Neutrophil (primary cell): ENCODE measurements around the gene CARM1.
A peak's percentile ranks its signal among the peaks of the same experiment; 100 is the strongest.

Experiments
- H3K27ac ChIP-seq: fragments of 200-600 bp; sonication (generic); 2 replicates; pipeline ENCODE4 v1.5.1; 2016; ENCODE audit warnings: mild to moderate bottlenecking, moderate library complexity
- H3K27me3 ChIP-seq: fragments of 200-600 bp; sonication (generic); 2 replicates; pipeline ENCODE4 v1.6.0; 2016; ENCODE audit warnings: mild to moderate bottlenecking
- H3K36me3 ChIP-seq: fragments of 200-600 bp; sonication (generic); 2 replicates; pipeline ENCODE4 v1.5.1; 2017
- H3K4me1 ChIP-seq, 2 experiments: fragments of 200-600 bp in 1 of 2; sonication (generic) in 1 of 2; 1 replicate in 1 of 2; 2 replicates in 1 of 2; pipeline versions ENCODE4 v1.5.1 to v1.6.1; 2013 to 2016; ENCODE audit warnings: low read depth in 1 of 2, low read length in 1 of 2, mild to moderate bottlenecking in 1 of 2, moderate library complexity in 1 of 2; ENCODE audit not compliant: control insufficient read depth in 1 of 2, insufficient read depth in 1 of 2
- H3K4me3 ChIP-seq, 2 experiments: fragments of 200-600 bp in 1 of 2; sonication (generic) in 1 of 2; 1 replicate in 1 of 2; 2 replicates in 1 of 2; pipeline ENCODE4 v1.5.1; 2013 to 2016; ENCODE audit warnings: low read depth in 1 of 2, low read length in 1 of 2, mild to moderate bottlenecking in 1 of 2, moderate library complexity in 1 of 2
- H3K9me3 ChIP-seq: fragments of 200-600 bp; sonication (generic); 2 replicates; pipeline ENCODE4 v1.5.1; 2016
- TF ChIP-seq, protein P1 (sequence below): fragments of 200-600 bp; sonication (generic); IDR thresholded peaks from 2 replicates; pipeline ENCODE4 v1.5.1; 2016; ENCODE audit warnings: antibody characterized with exemption

The CARM1 gene

DNA sequence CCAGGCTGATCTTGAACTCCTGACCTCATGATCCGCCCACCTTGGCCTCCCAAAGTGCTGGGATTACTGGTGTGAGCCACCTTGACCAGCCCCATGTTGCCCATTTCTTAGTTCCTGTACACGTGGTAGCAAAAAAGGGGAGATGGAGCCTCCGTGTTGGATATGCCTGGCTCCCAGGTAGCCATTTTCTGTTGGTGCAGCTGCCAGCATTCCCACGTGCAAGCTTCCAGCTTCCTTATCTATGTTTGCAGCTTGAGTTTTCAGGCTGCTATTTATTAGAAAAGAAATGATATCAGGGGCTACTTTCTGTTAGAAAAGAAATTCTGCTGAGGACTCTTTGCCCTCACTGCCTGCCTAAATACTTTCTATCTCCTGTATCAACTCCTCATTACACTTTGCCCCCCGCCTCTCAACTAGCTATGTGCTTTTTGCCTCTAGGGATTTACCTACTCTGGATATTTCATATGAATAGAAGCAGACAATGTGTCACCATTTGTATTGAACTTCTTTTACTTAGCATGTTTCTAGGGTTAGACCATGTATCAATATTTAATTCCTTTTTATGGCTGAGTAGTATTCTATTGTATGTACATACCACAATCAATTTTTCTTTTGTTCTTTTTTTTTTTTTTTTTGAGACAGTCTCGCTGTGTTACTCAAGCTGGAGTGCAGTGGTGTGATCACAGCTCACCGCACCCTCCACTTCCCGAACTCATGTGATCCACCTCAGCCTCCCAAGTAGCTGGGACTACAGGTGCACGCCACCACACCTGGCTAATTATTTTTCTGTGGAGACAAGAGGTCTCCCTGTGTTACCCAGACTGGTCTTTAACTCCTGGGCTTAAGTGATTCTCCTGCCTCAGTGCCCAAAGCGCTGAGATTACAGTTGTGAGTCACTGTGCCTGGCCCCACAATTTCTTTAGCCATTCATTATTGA, 32.0 kb upstream of the CARM1 start:
- TF ChIP-seq, protein P1, sequence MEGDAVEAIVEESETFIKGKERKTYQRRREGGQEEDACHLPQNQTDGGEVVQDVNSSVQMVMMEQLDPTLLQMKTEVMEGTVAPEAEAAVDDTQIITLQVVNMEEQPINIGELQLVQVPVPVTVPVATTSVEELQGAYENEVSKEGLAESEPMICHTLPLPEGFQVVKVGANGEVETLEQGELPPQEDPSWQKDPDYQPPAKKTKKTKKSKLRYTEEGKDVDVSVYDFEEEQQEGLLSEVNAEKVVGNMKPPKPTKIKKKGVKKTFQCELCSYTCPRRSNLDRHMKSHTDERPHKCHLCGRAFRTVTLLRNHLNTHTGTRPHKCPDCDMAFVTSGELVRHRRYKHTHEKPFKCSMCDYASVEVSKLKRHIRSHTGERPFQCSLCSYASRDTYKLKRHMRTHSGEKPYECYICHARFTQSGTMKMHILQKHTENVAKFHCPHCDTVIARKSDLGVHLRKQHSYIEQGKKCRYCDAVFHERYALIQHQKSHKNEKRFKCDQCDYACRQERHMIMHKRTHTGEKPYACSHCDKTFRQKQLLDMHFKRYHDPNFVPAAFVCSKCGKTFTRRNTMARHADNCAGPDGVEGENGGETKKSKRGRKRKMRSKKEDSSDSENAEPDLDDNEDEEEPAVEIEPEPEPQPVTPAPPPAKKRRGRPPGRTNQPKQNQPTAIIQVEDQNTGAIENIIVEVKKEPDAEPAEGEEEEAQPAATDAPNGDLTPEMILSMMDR: no peak
- peaks cover 9% of the 10 kb centered on the region for H3K36me3 ChIP-seq
- H3K27me3 ChIP-seq: no peaks in the 10 kb centered on the region
- no peaks in the 10 kb centered on the region for H3K9me3 ChIP-seq
- no peak overlapping the region for H3K27ac ChIP-seq
- H3K4me1 ChIP-seq: peaks cover 10 to 16% of the 10 kb centered on the region in 2 experiments
- H3K4me3 ChIP-seq: no peak overlapping the region

DNA sequence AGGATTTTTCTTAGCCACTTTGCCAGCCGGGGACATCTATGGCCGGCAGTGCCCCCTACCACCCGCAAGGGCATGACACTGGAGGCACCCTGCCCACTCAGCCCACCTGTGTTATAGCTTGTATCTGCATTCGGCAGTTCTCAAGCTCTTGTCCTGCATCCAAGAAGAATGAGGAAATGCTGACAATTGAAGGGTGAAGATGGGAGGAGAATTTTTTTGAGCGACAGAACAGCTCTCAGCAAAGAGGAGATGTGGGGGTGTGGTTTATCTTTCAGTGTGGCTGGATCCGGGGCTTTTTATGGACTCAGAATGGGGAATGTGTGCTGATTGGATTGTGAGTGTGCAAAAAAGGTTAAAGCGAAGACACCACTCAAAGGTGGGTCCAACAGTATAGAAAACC, 28.6 kb upstream of the CARM1 start:
- Histone ChIP-seq H3K4me1 (peaks cover 5 to 10% of the 10 kb centered on the region in 2 experiments), H3K36me3 (no peaks in the 10 kb centered on the region), H3K27me3 (no peaks in the 10 kb centered on the region), H3K9me3 (no peaks in the 10 kb centered on the region), H3K4me3 (no peak overlapping the region), H3K27ac (no peak overlapping the region)
- TF ChIP-seq, protein P1: no peak

DNA sequence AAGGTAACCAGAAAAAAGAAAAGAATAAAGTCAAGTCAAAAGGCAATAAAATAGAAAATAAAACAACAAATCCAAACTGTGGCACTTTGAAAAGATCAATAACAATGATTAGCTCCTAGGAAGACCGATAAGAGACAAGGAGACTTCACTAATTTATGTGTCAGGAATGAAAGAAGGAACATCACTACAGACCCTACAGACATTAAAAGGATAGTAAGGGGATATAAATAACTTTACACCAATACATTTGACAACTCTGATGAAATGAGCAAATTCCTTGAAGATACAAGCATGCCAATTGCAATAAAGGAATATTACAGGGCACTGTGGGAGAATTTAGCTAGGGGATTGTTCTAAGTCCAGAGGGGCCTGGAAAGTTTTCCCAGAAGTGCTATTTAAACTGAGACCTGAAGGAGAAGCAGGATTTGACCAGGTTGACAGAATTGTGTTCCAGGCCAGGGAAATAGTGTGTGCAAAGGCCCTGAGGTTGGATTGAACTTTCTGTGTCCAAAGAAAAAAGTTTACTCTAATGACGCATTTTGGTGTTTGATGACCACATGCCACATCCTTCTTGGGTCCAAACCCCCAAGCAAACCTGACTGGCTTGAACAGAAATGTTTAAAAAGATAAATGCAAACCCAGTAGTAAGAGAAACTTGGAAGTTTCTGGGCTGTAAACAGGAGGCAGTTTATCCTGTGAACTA, 24.7 kb upstream of the CARM1 start:
- TF ChIP-seq, protein P1: no peak
- Histone ChIP-seq H3K27me3 (no peaks in the 10 kb centered on the region), H3K9me3 (no peaks in the 10 kb centered on the region), H3K4me1 (peaks cover 32 to 34% of the 10 kb centered on the region in 2 experiments), H3K27ac (no peak overlapping the region), H3K36me3 (peaks cover 16% of the 10 kb centered on the region), H3K4me3 (no peak overlapping the region)

DNA sequence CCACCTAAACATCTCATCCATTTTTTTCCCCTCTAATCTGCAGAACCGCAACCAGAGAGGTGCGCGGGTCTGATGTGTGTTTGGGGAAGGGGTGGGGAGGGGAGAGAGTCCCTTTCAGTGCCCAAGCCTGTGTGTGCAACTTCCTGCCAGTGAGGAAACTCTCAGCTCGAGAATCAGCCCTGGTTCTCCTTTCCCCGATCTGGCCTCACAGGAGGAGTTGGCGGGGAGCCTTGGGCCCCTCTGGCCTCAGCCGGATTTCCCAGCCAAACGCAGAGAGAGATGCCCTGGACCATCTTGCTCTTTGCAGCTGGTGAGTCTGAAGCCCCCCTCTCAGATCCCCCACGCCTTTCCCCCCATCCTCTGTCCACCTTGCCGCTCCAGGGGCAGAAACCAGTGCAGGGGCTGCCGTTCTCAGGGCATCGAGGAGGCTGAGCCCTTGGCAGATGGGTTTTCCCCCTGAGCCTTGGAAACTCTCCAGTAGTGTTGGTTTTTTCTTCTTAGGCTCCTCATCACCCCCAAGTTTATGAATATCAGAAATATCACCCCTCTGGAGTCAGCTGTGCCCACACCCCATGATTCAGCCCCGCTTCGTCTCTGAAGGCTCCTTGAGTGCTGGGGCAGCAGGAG, 23.0 kb upstream of the CARM1 start, which contains the start of gene C19orf38:
Gene C19orf38, plus strand, starts transcription at position 186 of the 627 bp plus-strand sequence. Its CDS starts 94 bp downstream, at position 280.
- Histone ChIP-seq H3K4me1 (peaks cover 43 to 44% of the 10 kb centered on the region in 2 experiments), H3K4me3 (peak within 1 kb of the TSS; percentile 71), H3K36me3 (peaks cover 30% of the 10 kb centered on the region), H3K27me3 (no peaks in the 10 kb centered on the region), H3K9me3 (no peaks in the 10 kb centered on the region), H3K27ac (peak within 1 kb of the TSS; percentile 86)
- TF ChIP-seq, protein P1: no peak

DNA sequence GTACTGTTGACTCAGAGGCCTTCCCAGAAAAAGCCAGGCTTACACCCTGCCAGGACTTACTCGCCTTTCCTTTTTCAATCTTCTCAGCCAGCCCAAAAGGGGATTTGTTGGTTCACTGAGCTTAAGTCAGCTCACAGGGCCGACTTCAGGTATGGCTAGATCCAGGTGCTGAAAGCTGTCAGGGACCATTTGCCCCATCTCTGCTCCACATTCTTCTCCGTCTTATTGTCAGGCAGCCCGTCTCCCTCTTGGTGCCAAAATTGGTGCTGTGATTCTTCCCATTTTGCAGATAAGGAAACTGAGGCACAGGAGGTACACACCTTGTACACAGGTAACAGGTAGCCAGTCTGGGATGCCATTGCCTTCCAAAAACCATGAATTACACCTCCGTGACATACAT, 20.7 kb upstream of the CARM1 start:
- Histone ChIP-seq H3K27me3 (no peaks in the 10 kb centered on the region), H3K36me3 (peaks cover 51% of the 10 kb centered on the region), H3K27ac (peak overlapping the region; percentile 39), H3K4me1 (peaks cover 44 to 48% of the 10 kb centered on the region in 2 experiments), H3K9me3 (no peaks in the 10 kb centered on the region), H3K4me3 (no peak overlapping the region)
- TF ChIP-seq, protein P1: no peak
